ENCODE results near the gene ANKRD29.

Gene ANKRD29

GRCh38 chr18:23684515-23685197 is 21.9 kb upstream of the ANKRD29 start (continued):
- TF ChIP-seq ZNF449 (tag by site-specific recombination; IDR thresholded peaks at IDR 0.05) (peak; percentile 39; the same call in 1 of the 2 replicates), ZNF404 (tag by site-specific recombination; IDR thresholded peaks at IDR 0.05) (no peak), ZNF223 (tag by site-specific recombination; IDR thresholded peaks at IDR 0.05) (no peak), ZSCAN18 (tag by site-specific recombination; IDR thresholded peaks at IDR 0.05) (0 out of 2 replicates have a peak, but pooled peaks have one; percentile 20), ZBTB21 (tag by site-specific recombination; IDR thresholded peaks at IDR 0.05) (peak; percentile 45; the same call in 1 of the 2 replicates), ZNF585B (tag by site-specific recombination; IDR thresholded peaks at IDR 0.05) (no peak), ZNF48 (tag by site-specific recombination; IDR thresholded peaks at IDR 0.05) (no peak), KLF7 (tag by site-specific recombination; IDR thresholded peaks at IDR 0.05; ENCODE audit: borderline replicate concordance) (peak; percentile 69; the same call in 1 of the 2 replicates), ZNF114 (tag by site-specific recombination; IDR thresholded peaks at IDR 0.05) (no peak), ZNF133 (tag by site-specific recombination; IDR thresholded peaks at IDR 0.05) (no peak), ZNF26 (tag by site-specific recombination; IDR thresholded peaks at IDR 0.05) (no peak), PRDM10 (tag by site-specific recombination; IDR thresholded peaks at IDR 0.05) (peak; percentile 33; the same call in 1 of the 2 replicates), ZNF37A (tag by site-specific recombination; IDR thresholded peaks at IDR 0.05) (no peak), ZNF10 (tag by site-specific recombination; IDR thresholded peaks at IDR 0.05) (peak; percentile 68; the same call in 1 of the 2 replicates), OVOL3 (tag by site-specific recombination; IDR thresholded peaks at IDR 0.05) (peak; percentile 98), ELK4 (IDR thresholded peaks at IDR 0.05; ENCODE audit: borderline replicate concordance, low read depth, low read length) (no peak), PRDM1 (tag by site-specific recombination; IDR thresholded peaks at IDR 0.05) (no peak), YY2 (tag by site-specific recombination; IDR thresholded peaks at IDR 0.05) (0 out of 2 replicates have a peak, but pooled peaks have one; percentile 27), ZSCAN4 (tag by site-specific recombination; IDR thresholded peaks at IDR 0.05) (peak; percentile 47), ZXDB (tag by site-specific recombination; IDR thresholded peaks at IDR 0.05) (peak; percentile 90), TRIM28 (IDR thresholded peaks at IDR 0.05; ENCODE audit: borderline replicate concordance, low read length) (peak; percentile 49; the same call in 1 of the 2 replicates), ZBTB8A (tag by site-specific recombination; IDR thresholded peaks at IDR 0.05) (peak; percentile 62), SETDB1 (IDR thresholded peaks at IDR 0.05; ENCODE audit: insufficient read length, low read length) (no peak), ZNF184 (tag by site-specific recombination; IDR thresholded peaks at IDR 0.05) (no peak), TCF7L2 (IDR thresholded peaks at IDR 0.05; ENCODE audit: borderline replicate concordance, low read depth, low read length) (peak; percentile 91), ZBTB44 (tag by site-specific recombination; IDR thresholded peaks at IDR 0.05) (0 out of 2 replicates have a peak, but pooled peaks have one; percentile 69)

Data from HEK293 (cell line).